ENCODE measurements around the gene ST6GALNAC1. TPM values are rescaled to one million over a fixed set of nuclear protein-coding genes. Genes with fewer than 3 reads are reported as not detected.
A peak's percentile ranks its signal among the peaks of the same experiment; 100 is the strongest.

The ST6GALNAC1 gene
- total and polyA plus RNA-seq, 2 of the 13 experiments (the other 11 are each of a cell fraction or from before 2014, with no cell fraction given), result not detected

GRCh38 chr17:76623271-76624146, 20.0 kb downstream of the ST6GALNAC1 start:
- Histone ChIP-seq H4K20me1 (ENCODE audit: insufficient read depth, low read length) (no peaks in the 10 kb centered on the region), H3K79me2 (ENCODE audit: insufficient read depth, low read length) (no peaks in the 10 kb centered on the region), H3K9me3 (ENCODE audit: low read length) (no peaks in the 10 kb centered on the region), H3K4me3 (replicated peaks in 1 of 3; ENCODE audit: insufficient read depth in 1 of 3, low read depth in 2 of 3, low read length in 3 of 3) (peak overlapping the region in 2 of 3 experiments; percentile 44; a peak in 4 of 6 replicates), H3K27me3 (ENCODE audit: control insufficient read depth in 1 of 2, insufficient read depth in 2 of 2, low read length in 2 of 2) (peaks cover 0 to 2% of the 10 kb centered on the region in 2 experiments; a peak in 1 of 5 replicates), H3K27ac (ENCODE audit: extremely low read length, insufficient read depth, low read length) (no peak overlapping the region), H3K36me3 (replicated peaks in 1 of 2; ENCODE audit: control insufficient read depth in 1 of 2, insufficient read depth in 2 of 2, low read length in 2 of 2) (no peaks in the 10 kb centered on the region), H2AFZ (ENCODE audit: low read length) (peak overlapping the region; percentile 69), H3K9ac (ENCODE audit: insufficient read depth, low read depth, low read length) (0 out of 2 replicates have a peak overlapping the region, but pooled peaks have one; percentile 10), H3K4me2 (ENCODE audit: low read depth, low read length) (peak overlapping the region; percentile 94), H3K4me1 (ENCODE audit: insufficient read depth, low read length) (peaks cover 13% of the 10 kb centered on the region)
- DNase-seq (ENCODE audit: low spot score) (peak; percentile 41), FAIRE-seq (peak; percentile 70), ATAC-seq (peak; percentile 84)
- BruUV-seq (replicated peaks), result no TSS peak
- in situ Hi-C loops (cut with HindIII; ENCODE audit: extremely low pct_ligation_motif_present, low pct_unique_long_range_greater_than_20kb) (loop anchor here (10.0 kb wide), 1 partner anchor 59 kb away; a partner anchor contains a TSS), intact Hi-C loops (cut with micrococcal nuclease; ENCODE audit: unreplicated experiment) (loop anchor here (2.0 kb wide), 1 partner anchor 101 kb away; no protein-coding TSS in a partner anchor)
- 20% methylated on average over 18 of the region's 18 CpGs for WGBS (ENCODE audit: low lambda C conversion rate)
- POLR2A ChIA-PET, result interaction anchor here (0.9 to 3.6 kb wide), 5 partner anchors 9 to 101 kb away, joined by 3 to 22 read pairs (median 14); partner anchors contain the start of gene ST6GALNAC2
- CTCF ChIA-PET (ENCODE audit: low intra/inter-chr PET ratio, low total read pairs), result interaction anchor here (1.3 to 2.9 kb wide), 4 partner anchors 53 to 101 kb away, joined by 3 to 21 read pairs (median 14); a partner anchor contains a TSS
- TF ChIP-seq, protein P1, sequence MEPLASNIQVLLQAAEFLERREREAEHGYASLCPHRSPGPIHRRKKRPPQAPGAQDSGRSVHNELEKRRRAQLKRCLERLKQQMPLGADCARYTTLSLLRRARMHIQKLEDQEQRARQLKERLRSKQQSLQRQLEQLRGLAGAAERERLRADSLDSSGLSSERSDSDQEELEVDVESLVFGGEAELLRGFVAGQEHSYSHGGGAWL (CRISPR knock-in tag; IDR thresholded peaks at IDR 0.05), result 0 out of 2 replicates have a peak, but pooled peaks have one; percentile 49
- TF ChIP-seq MAX (IDR thresholded peaks at IDR 0.05), result peak; percentile 46; the same call in 1 of the 2 replicates
- TF ChIP-seq ZNF747 (CRISPR knock-in tag; IDR thresholded peaks at IDR 0.05; ENCODE audit: borderline replicate concordance), result 0 out of 2 replicates have a peak, but pooled peaks have one; percentile 44
- TF ChIP-seq ZSCAN9 (CRISPR knock-in tag; IDR thresholded peaks at IDR 0.05; ENCODE audit: borderline replicate concordance), result peak; percentile 48; the same call in 1 of the 2 replicates
- peak; percentile 43; the same call in 1 of the 2 replicates for TF ChIP-seq ERF (CRISPR knock-in tag; IDR thresholded peaks at IDR 0.05)
- TF ChIP-seq, protein P2, sequence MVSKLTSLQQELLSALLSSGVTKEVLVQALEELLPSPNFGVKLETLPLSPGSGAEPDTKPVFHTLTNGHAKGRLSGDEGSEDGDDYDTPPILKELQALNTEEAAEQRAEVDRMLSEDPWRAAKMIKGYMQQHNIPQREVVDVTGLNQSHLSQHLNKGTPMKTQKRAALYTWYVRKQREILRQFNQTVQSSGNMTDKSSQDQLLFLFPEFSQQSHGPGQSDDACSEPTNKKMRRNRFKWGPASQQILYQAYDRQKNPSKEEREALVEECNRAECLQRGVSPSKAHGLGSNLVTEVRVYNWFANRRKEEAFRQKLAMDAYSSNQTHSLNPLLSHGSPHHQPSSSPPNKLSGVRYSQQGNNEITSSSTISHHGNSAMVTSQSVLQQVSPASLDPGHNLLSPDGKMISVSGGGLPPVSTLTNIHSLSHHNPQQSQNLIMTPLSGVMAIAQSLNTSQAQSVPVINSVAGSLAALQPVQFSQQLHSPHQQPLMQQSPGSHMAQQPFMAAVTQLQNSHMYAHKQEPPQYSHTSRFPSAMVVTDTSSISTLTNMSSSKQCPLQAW (CRISPR knock-in tag; IDR thresholded peaks at IDR 0.05), result peak; percentile 40; the same call in 1 of the 2 replicates
- no peak for TF ChIP-seq ZNF44 (CRISPR knock-in tag; IDR thresholded peaks at IDR 0.05)
- peak; percentile 74 for TF ChIP-seq MXD4 (CRISPR knock-in tag; IDR thresholded peaks at IDR 0.05)
- TF ChIP-seq ATF4 (CRISPR knock-in tag; IDR thresholded peaks at IDR 0.05), result no peak
- peak; percentile 21; the same call in 1 of the 2 replicates for TF ChIP-seq IRF2 (CRISPR knock-in tag; IDR thresholded peaks at IDR 0.05)
- TF ChIP-seq, protein P3, sequence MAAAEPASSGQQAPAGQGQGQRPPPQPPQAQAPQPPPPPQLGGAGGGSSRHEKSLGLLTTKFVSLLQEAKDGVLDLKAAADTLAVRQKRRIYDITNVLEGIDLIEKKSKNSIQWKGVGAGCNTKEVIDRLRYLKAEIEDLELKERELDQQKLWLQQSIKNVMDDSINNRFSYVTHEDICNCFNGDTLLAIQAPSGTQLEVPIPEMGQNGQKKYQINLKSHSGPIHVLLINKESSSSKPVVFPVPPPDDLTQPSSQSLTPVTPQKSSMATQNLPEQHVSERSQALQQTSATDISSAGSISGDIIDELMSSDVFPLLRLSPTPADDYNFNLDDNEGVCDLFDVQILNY (CRISPR knock-in tag; conservative IDR thresholded peaks at IDR 0.05), result no peak
- 0 out of 2 replicates have a peak, but pooled peaks have one; percentile 19 for TF ChIP-seq ELF4 (CRISPR knock-in tag; IDR thresholded peaks at IDR 0.05; ENCODE audit: borderline replicate concordance)
- 0 out of 2 replicates have a peak, but pooled peaks have one; percentile 13 for TF ChIP-seq MTF2 (CRISPR knock-in tag; IDR thresholded peaks at IDR 0.05; ENCODE audit: borderline replicate concordance)
- TF ChIP-seq ZNF503 (CRISPR knock-in tag; IDR thresholded peaks at IDR 0.05), result no peak
- no peak for TF ChIP-seq POLR2G (IDR thresholded peaks at IDR 0.05; ENCODE audit: low read depth, low read length)
- TF ChIP-seq CENPX (CRISPR knock-in tag; IDR thresholded peaks at IDR 0.05), result no peak

Data from HepG2 (cell line).